ENCODE data around the gene STAT4.

Gene STAT4

GRCh38 chr2:191150600-191151330 is at the start of gene STAT4:
TSS of gene STAT4 (minus strand) at chr2:191150994. CDS start at chr2:191148203, 2,791 bp downstream.
- no peak for TF ChIP-seq CTCF (IDR thresholded peaks at IDR 0.05; ENCODE audit: low read depth, low read length)
- H3K4me3 ChIP-seq (ENCODE audit: low read depth, low read length), result peak within 1 kb of the TSS; percentile 47

- no peak for TF ChIP-seq CTCF (IDR thresholded peaks at IDR 0.05; ENCODE audit: low read depth, low read length)
- H3K4me3 ChIP-seq (ENCODE audit: low read depth, low read length), result no peak overlapping the region
These were observed 49.2 kb upstream of the STAT4 start for GRCh38 chr2:191199929-191200512.

- H3K4me3 ChIP-seq (ENCODE audit: low read depth, low read length), result no peak overlapping the region
- TF ChIP-seq CTCF (IDR thresholded peaks at IDR 0.05; ENCODE audit: low read depth, low read length), result no peak
These were observed 47.5 kb upstream of the STAT4 start for GRCh38 chr2:191198271-191198670.

- TF ChIP-seq CTCF (IDR thresholded peaks at IDR 0.05; ENCODE audit: low read depth, low read length), result no peak
- no peak overlapping the region for H3K4me3 ChIP-seq (ENCODE audit: low read depth, low read length)
These were observed 46.3 kb upstream of the STAT4 start for GRCh38 chr2:191197096-191197495.

- TF ChIP-seq CTCF (IDR thresholded peaks at IDR 0.05; ENCODE audit: low read depth, low read length), result no peak
- no peak overlapping the region for H3K4me3 ChIP-seq (ENCODE audit: low read depth, low read length)
These were observed 44.2 kb upstream of the STAT4 start for GRCh38 chr2:191195021-191195420.

- no peak overlapping the region for H3K4me3 ChIP-seq (ENCODE audit: low read depth, low read length)
- no peak for TF ChIP-seq CTCF (IDR thresholded peaks at IDR 0.05; ENCODE audit: low read depth, low read length)
These were observed 40.2 kb upstream of the STAT4 start for GRCh38 chr2:191190861-191191552.

- no peak for TF ChIP-seq CTCF (IDR thresholded peaks at IDR 0.05; ENCODE audit: low read depth, low read length)
- H3K4me3 ChIP-seq (ENCODE audit: low read depth, low read length), result no peak overlapping the region
These were observed 39.6 kb upstream of the STAT4 start for GRCh38 chr2:191190435-191190834.

Data from WI38 (cell line).